ENCODE data around the gene DNAJB6.

- TF ChIP-seq TARDBP (IDR thresholded peaks at IDR 0.05) (no peak), ELF4 (IDR thresholded peaks at IDR 0.05) (no peak), ZNF384 (IDR thresholded peaks at IDR 0.05) (no peak), SP1 (IDR thresholded peaks at IDR 0.05) (no peak), BHLHE40 (IDR thresholded peaks at IDR 0.05; ENCODE audit: borderline replicate concordance) (no peak), FOXM1 (IDR thresholded peaks at IDR 0.05; ENCODE audit: borderline replicate concordance) (no peak), HDGF (IDR thresholded peaks at IDR 0.05; ENCODE audit: borderline replicate concordance) (no peak), LEF1 (IDR thresholded peaks at IDR 0.05; ENCODE audit: borderline replicate concordance) (no peak), PKNOX1 (IDR thresholded peaks at IDR 0.05) (no peak), CTBP1 (IDR thresholded peaks at IDR 0.05; ENCODE audit: borderline replicate concordance) (no peak), NFRKB (IDR thresholded peaks at IDR 0.05) (no peak), FOXK2 (IDR thresholded peaks at IDR 0.05) (no peak), SUZ12 (IDR thresholded peaks at IDR 0.05) (no peak)
These were observed 126.0 kb downstream of the DNAJB6 start for GRCh38 chr7:157462840-157463239.
